SKM-1 treated with dmso at 0.1 percent for 144 hours (cell line): Measurements from ENCODE around the gene BACE1.
A peak's percentile ranks its signal among the peaks of the same experiment; 100 is the strongest.
"Not testable (repeated sequence)": the region's sequence is repeated elsewhere in the genome, so short reads cannot be mapped to it uniquely, and the experiment has no call there.

Source experiments
- DNase-seq: peaks from one replicate; lab custom pipeline; 2025; ENCODE audit not compliant: unreplicated experiment; lab: John Stamatoyannopoulos, UW

The BACE1 gene

DNA sequence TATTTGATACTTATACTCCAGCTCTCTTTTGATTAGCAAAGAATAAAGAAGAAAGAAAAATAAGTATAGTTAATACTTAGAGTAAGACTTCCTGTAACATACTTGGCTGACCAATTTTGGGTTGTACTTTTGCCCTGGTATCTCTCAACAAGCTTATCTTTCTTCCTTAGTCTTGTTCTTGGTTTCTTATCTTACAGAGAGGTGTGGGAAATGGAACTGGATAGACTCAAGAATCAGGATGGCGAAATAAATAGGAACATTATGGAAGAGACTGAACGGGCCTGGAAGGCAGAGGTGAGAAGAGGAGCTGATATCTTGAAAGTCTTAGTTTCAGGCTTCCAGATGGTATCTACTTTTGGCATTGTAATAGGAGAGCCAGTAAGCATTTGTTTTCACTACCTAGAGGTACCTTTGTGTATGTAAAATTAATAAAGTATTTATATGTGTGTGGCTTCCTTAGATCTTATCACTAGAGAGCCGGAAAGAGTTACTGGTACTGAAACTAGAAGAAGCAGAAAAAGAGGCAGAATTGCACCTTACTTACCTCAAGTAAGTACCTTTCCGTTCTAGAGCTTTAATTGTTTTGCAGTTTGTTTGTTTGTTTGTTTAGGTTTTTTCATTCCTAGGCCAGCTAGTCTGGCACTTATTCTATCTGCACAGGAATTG lies 36.2 kb downstream of the BACE1 start:
- DNase-seq, result no peak

- DNase-seq, result no peak
Observed at GRCh38 chr11:117278347-117278746, 37.7 kb downstream of the BACE1 start.

- DNase-seq, result no peak
Observed at GRCh38 chr11:117273550-117274289, 42.3 kb downstream of the BACE1 start.

DNA sequence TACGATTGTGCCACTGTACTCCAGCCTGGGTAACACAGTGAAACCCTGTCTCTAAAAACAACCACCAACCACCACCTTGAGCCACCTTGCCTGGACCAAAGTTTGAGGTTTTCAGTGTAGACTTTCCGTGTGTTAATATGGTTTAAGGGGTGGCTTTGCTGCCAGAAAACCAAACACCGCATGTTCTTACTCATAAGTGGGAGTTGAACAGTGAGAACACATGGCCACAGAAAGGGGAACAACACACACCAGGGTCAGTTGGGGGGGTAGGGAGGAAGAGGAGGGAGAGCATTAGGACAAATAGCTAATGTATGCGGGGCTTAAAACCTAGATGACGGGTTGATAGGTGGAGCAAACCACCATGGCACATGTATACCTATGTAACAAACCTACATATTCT lies 43.9 kb downstream of the BACE1 start:
- peak; percentile 4 for DNase-seq

GRCh38 chr11:117271208-117271607 lies 44.8 kb downstream of the BACE1 start:
- no peak for DNase-seq

DNA sequence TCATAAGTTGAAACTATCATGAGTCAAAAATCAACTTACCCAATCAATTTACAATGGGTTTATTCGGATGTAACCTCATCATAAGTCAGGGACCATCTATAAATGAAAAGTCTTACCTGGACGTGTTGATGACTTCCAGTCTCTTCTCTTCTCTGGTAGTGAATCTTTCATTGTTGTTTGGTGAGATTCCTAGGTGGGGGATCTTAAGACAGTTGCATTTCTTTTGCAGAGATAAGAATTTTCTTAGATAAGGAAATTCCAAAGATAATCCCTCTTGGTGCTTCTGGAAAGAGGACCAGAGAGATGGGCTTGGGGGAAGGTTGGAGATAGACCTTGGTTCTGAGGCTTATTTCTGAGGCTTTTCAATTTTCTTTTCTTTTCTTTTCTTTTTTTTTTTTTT lies 46.2 kb downstream of the BACE1 start:
- no peak for DNase-seq

DNA sequence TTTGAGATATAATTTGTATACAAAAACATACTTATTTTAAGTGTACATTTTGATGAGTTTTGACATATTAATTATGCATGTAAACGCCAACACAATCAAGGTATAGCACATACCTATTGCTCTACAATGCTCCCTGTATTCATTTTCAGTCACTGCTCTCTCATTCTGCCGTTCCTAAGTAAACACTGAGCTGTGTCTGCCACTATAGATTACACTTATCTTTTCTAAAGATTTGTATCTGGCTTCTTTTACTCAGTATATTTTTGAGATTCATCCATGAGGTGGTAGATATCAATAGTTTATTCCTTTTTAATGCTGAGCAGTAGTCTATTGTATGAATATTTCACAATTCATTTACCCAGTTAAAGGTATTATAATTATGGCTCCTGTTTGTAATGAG lies 50.3 kb downstream of the BACE1 start:
- no peak for DNase-seq

GRCh38 chr11:117264624-117265323 lies 51.3 kb downstream of the BACE1 start:
- DNase-seq, result not testable (repeated sequence)

DNA sequence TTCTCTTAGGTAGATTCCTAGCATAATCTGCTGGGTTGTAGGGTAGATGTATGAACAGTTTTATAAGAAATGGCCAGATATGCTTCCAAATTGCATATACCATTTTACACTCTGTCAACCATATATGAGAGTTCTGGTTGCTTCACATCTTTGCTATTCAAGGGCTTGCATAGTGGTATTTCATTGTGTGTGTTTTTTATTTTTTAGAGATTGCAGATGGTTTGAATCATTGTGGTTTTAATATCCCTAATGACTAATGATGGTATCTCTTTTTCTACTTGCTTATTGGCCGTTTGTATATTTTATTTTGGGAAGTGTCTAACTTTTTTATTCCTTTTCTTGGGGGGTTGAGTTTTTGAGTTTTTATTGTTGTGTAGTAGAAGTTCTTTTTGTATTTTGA lies 56.6 kb downstream of the BACE1 start:
- no peak for DNase-seq

GRCh38 chr11:117258576-117258975 lies 57.5 kb downstream of the BACE1 start:
- no peak for DNase-seq

- no peak for DNase-seq
Observed at GRCh38 chr11:117256573-117256972, 59.5 kb downstream of the BACE1 start.

DNA sequence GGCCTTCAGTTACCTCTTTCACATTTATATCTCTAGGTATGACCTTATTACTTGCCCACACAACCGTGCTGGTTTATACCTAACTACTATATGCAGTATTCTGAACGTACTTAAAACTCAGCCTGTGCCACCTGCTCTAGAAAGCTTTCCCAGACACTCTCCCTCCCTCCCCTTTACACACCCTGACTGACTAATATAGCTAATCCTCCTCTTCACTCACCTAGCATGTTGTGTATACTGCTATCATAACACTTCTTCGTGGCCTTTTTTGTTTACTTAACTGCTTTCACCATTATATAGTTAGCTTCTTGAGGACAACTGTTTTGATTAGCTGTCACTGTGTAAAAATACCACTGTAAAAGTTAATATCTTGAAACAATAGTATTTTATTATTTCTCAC lies 60.1 kb downstream of the BACE1 start:
- no peak for DNase-seq

DNA sequence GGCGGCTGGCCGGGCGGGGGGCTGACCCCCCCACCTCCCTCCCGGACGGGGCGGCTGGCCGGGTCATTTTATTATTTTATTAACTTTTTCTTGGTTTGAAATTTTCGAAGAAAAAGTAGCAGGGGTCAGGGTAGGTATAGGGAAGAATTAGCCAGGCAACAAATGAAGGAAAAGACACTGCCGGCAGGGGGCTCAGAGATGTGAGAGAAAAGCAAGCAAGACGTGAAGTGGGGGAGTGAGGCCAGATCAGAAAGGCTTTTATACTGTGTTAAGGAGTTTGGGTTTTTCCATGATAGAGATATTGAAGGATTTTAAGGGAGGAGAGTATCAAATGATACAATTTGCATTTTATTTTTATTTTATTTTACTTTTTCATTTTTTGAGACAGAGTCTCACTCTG lies 64.5 kb downstream of the BACE1 start:
- no peak for DNase-seq

DNA sequence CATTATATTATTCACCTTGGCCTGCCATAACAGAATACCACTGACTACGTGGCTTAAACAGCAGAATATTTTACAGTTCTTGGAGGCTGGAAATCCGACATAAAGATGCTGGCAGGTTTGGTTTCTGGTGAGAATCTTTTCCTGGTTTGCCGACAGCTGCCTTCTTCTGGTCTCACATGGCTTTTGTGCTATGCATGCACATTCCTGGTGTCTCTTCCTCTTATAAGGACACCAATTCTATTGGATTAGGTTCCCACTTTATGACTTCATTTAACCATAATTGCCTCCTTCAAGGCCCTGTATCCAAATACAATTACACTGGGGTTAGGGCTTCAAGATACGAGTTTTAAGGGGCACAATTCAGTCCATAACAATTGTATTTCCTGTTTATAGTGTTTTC lies 66.5 kb downstream of the BACE1 start:
- no peak for DNase-seq

GRCh38 chr11:117248341-117248740 lies 67.7 kb downstream of the BACE1 start:
- DNase-seq, result no peak

GRCh38 chr11:117239295-117239694 lies 76.8 kb downstream of the BACE1 start:
- no peak for DNase-seq

- DNase-seq, result no peak
Observed at GRCh38 chr11:117238221-117238620, 77.8 kb downstream of the BACE1 start.
